Measurements from ENCODE around the gene NAV2.

Gene NAV2

DNA sequence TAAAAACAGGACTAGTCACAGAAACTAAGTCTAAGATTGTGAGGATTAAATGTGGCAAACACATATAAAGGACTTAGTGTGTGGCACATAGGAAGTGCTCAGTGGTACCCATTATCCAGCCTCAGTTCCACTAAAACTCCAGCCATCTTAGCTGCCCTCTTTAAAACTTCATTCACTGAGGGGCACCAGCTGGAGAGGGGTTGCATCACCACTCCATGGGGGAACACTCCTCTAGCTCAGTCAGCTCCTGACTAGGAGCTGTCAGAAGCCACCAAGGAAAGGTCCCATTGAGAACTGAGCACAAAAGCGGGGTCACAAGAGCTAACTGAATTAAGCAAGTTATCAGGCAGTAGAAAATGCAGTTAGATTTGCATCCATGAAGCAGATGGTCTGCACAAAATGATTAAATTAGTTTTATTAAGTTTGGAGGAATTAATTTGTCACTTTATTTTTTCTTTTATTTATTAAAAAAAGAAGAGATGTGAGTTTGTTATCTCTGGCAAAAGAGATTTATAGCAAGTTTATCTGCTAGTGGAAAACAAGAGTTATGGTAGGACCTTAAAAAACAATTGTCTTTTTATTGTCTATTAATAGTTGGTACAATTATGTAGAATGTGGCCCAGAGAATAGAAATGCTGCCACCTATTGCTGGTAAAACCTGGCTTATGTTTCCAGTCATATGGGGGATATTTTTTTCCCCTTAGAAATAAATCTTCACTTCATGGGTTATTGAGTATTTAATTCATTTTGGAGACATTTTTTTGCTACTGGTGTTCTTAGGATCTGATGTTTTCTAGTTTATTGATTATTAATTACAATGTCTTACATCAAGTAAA, 95.7 kb downstream of the NAV2 start:
- H3K4me3 ChIP-seq (ENCODE audit: low read depth, low read length), result no peak overlapping the region
- no peak for DNase-seq (ENCODE audit: low read depth)
- TF ChIP-seq, protein P1, sequence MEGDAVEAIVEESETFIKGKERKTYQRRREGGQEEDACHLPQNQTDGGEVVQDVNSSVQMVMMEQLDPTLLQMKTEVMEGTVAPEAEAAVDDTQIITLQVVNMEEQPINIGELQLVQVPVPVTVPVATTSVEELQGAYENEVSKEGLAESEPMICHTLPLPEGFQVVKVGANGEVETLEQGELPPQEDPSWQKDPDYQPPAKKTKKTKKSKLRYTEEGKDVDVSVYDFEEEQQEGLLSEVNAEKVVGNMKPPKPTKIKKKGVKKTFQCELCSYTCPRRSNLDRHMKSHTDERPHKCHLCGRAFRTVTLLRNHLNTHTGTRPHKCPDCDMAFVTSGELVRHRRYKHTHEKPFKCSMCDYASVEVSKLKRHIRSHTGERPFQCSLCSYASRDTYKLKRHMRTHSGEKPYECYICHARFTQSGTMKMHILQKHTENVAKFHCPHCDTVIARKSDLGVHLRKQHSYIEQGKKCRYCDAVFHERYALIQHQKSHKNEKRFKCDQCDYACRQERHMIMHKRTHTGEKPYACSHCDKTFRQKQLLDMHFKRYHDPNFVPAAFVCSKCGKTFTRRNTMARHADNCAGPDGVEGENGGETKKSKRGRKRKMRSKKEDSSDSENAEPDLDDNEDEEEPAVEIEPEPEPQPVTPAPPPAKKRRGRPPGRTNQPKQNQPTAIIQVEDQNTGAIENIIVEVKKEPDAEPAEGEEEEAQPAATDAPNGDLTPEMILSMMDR (IDR thresholded peaks at IDR 0.05; ENCODE audit: insufficient read depth, low read depth, low read length, missing control alignments), result no peak

DNA sequence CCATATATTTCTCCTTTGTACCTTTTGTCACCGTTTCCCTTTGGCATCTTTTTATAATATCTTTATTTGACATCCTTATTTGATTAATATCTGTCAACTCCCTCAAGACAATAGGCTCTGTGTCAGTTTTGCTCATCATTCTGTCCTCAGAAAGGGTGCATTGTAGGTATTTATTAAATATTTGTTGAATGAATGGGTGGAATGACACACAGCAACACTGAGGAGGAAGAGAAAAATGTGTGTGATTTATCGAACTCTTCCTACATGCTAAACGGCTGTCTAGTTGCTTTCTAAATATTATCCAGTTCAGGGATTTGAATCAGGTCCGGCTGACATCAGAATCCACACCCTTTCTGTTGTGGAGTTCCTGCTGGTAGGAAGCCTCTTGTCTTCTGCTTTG, 98.2 kb downstream of the NAV2 start:
- no peak overlapping the region for H3K4me3 ChIP-seq (ENCODE audit: low read depth, low read length)
- no peak for DNase-seq (ENCODE audit: low read depth)
- TF ChIP-seq, protein P1 (IDR thresholded peaks at IDR 0.05; ENCODE audit: insufficient read depth, low read depth, low read length, missing control alignments), result no peak

DNA sequence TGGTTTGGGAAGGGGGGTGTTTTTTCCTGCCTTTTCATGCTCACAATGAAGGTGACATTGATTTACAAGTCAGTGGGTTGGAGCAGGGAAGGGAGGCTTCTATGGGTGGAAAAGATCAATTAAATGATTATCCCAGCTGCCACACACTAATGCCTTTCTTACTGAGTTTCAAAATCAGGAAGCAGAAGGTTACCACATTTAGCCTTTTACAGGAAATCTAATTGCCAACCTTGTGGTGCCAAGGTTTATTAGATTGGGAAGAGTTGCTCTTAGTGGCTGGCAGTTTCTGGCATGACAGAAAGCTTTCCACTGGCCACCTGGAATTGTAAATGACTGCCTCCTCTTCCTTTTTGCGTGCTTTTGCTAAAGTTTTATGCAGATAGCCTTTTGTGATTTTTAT, 98.7 kb downstream of the NAV2 start:
- no peak overlapping the region for H3K4me3 ChIP-seq (ENCODE audit: low read depth, low read length)
- TF ChIP-seq, protein P1 (IDR thresholded peaks at IDR 0.05; ENCODE audit: insufficient read depth, low read depth, low read length, missing control alignments), result no peak
- no peak for DNase-seq (ENCODE audit: low read depth)

DNA sequence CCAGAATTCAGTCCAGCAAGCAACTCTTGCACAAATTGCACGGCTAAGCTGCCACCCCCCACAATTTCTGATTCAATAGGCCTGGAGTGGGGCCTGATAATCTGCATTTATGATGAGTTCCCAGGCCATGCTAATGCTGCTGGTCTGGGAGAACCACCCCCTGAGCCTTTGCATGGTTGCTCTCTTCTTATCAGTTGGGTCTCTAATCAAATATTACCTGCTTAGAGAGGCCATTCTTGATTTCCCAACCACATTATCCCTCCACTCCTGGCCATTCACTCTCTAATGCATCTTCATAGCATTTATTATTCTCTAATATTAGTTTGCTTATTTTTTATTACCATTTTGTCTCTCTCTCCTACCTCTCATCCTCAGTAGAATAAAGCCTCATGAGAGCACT, 99.5 kb downstream of the NAV2 start:
- H3K4me3 ChIP-seq (ENCODE audit: low read depth, low read length), result no peak overlapping the region
- TF ChIP-seq, protein P1 (IDR thresholded peaks at IDR 0.05; ENCODE audit: insufficient read depth, low read depth, low read length, missing control alignments), result no peak
- DNase-seq (ENCODE audit: low read depth), result no peak

DNA sequence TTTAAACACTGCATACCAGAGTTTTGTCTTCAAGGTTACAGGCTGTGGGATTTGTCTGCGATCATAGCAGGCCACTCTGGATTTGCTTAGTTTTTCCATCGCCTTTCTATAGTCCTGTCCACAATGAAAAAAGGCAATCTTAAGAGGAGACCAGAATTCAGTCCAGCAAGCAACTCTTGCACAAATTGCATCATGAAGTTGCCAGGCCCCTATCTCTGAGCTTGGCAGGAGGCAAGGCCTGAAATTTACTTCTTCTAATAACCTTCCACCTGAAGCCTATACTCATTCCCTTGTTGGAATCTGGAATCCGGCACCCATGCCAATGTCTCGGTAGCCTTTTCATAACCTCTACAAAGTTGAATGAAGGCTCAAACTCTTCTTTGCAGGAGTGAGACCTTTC, 100.1 kb downstream of the NAV2 start:
- TF ChIP-seq, protein P1 (IDR thresholded peaks at IDR 0.05; ENCODE audit: insufficient read depth, low read depth, low read length, missing control alignments), result no peak
- no peak overlapping the region for H3K4me3 ChIP-seq (ENCODE audit: low read depth, low read length)
- DNase-seq (ENCODE audit: low read depth), result no peak

DNA sequence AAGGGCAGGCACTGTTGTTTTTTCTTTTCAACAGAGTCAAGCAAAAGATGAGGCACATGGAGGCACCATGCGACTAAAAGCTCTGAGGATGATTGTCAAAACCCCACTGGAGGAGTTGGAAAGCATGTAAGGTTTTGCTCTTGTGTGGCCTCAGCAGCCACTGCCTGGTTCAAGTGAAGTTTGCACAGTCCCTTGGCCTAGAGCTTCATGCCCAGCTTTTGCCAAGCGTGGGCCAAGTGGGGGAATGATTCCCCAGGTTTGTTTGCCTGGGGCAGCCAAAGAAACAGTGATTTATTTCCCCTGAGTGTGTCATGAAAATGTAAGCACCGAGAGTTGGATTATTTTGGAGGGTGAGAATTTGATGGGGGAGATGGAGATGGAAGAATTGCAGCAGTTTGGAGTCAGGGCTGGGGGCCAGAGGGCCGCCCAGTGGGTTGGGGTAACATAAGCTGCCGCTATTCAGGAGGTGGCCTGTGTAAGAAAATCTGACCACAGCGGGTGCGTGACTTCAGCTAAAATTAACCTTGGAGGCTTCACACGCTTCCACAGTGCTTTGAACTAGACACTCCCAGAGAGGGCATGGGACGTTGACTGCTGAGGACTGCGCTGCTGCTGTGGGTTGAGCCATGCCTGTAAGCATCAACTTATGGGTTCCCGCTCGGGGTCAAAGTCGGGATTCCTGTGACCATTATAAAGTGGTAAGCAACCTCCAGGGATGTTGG, 100.7 kb downstream of the NAV2 start:
- H3K4me3 ChIP-seq (ENCODE audit: low read depth, low read length), result no peak overlapping the region
- no peak for DNase-seq (ENCODE audit: low read depth)

More for the DNA sequence above, 100.7 kb downstream of the NAV2 start:
- TF ChIP-seq, protein P1 (IDR thresholded peaks at IDR 0.05; ENCODE audit: insufficient read depth, low read depth, low read length, missing control alignments), result no peak
